Fibroblast of mammary gland (primary cell): ENCODE measurements around the gene ELP1.

Experiments used
- DNase-seq: peaks from one replicate; pipeline ENCODE4 v3.0.0-alpha.2; 2010; ENCODE audit warnings: low read depth
- H3K4me3 ChIP-seq: 2 replicates; pipeline ENCODE4 v1.5.1; 2011; ENCODE audit warnings: low read depth, mild to moderate bottlenecking, low read length, moderate library complexity; ENCODE audit not compliant: control insufficient read depth
- CTCF ChIP-seq: conservative IDR thresholded peaks from 2 replicates; pipeline ENCODE4 v1.5.1; 2011; ENCODE audit warnings: low read depth, low read length, inconsistent platforms; ENCODE audit not compliant: control insufficient read depth, insufficient read depth

Gene ELP1

GRCh38 chr9:108884701-108885100 is 49.2 kb downstream of the ELP1 start:
- no peak for TF ChIP-seq CTCF
- H3K4me3 ChIP-seq: no peak overlapping the region
- DNase-seq: no peak

DNA sequence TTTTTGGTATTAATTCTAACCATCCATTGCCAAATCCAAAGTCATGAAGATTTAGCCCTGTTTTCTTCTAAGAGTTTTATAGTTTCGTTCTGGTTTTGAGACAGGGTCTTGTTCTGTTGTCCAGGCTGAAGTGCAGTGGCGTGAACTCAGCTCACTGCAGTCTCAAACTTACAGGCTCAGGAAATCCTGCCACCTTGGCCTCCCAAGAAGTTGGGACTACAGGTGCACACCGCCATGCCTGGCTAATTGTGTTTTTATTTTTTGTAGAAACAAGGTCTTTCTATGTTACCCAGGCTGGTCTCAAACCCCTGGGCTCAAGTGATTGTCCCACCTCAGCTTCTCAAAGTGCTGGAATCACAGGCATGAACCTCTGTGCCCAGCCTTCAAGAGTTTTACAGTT is 50.8 kb downstream of the ELP1 start:
- no peak for TF ChIP-seq CTCF
- no peak for DNase-seq
- no peak overlapping the region for H3K4me3 ChIP-seq

GRCh38 chr9:108882052-108882888 is 51.7 kb downstream of the ELP1 start:
- no peak for TF ChIP-seq CTCF
- DNase-seq: no peak
- no peak overlapping the region for H3K4me3 ChIP-seq

DNA sequence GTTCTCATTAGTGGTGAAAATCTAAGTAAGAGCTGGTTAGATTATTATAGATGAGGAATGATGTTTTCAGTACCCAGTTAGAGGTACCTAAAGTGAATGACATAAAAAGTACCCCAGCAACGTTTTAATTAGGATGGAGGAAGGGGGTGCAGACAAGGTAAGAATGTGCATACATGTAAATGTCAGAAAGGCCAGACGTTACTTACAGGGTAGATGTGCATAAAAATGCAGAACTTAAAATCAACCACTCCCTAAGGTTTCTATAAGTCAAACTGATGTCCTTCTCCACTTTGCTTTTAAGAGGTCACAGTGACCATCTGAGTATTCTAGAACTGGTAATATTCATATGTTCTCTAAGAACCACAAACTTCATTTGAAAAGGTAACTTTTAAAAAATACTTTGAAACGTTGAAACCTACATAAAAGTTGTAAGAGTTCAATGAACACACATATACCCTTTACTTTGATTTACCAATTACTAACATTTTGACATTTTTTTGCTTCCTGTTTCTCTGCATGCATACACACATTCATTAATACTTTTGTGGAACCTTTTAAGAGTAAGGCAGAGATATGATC is 53.1 kb downstream of the ELP1 start:
- no peak for TF ChIP-seq CTCF
- no peak for DNase-seq
- H3K4me3 ChIP-seq: no peak overlapping the region

- TF ChIP-seq CTCF: no peak
- DNase-seq: no peak
- no peak overlapping the region for H3K4me3 ChIP-seq
These were observed 56.4 kb downstream of the ELP1 start for GRCh38 chr9:108877524-108877923.

DNA sequence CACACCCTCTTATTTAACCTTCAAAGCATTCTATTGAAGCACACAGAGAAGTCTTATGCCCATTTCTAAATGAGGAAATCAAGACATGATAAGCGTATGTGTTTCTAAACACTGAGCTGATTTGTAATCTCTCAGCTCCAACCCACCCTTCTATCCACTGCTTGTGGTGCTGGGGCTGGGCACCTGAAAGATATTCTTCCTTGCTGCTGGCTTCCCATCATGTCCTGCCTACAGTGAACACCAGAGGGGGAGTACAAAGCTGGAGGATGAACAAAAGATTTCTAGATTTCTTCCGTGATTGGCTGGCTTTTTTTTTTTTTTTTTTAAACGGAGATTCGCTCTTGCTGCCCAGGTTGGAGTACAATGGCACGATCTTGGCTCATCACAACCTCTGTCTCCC is 57.5 kb downstream of the ELP1 start:
- DNase-seq: no peak
- H3K4me3 ChIP-seq: no peak overlapping the region
- TF ChIP-seq CTCF: no peak
